ENCODE results near the gene ATP8B4. TPM values are rescaled to one million over a fixed set of nuclear protein-coding genes. Genes with fewer than 3 reads are reported as not detected.

ATP8B4 gene
- total RNA-seq, 5 donors from 2014 or later (not counting 1 experiment from before 2014, with no cell fraction given), result 0.72 to 2.4 (median 1.3) TPM

DNA sequence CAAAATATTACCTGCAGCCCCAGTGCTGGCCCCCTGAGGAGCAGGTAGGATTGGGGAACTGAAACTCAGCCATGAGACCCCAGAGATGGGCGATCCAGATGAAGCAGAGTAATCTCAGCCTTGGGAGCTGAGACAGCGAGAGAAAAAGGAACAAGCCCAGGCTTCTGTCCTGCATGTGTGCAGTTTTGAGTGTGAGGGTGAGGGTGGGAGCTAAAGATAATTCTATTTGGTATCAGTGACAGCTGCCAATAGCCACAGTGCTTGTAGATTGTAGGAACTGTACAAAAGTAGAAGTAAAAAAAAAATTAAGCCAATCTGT is 5.9 kb downstream of the ATP8B4 start:
- no peak overlapping the region for H3K4me3 Mint-ChIP-seq
- CTCF ChIA-PET, result no interaction called here
- no peak for DNase-seq
- peaks cover 0 to 6% (median 0%) of the 10 kb centered on the region in 3 donors for H3K9me3 Mint-ChIP-seq
- no peaks in the 10 kb centered on the region for H3K36me3 ChIP-seq (ENCODE audit: control insufficient read depth in 2 of 2, extremely low read depth in 1 of 2, insufficient read depth in 1 of 2, low read length in 1 of 2)
- H3K27me3 Mint-ChIP-seq, result peaks cover 17 to 18% of the 10 kb centered on the region in 2 donors
- H3K4me3 ChIP-seq (ENCODE audit: control insufficient read depth in 1 of 2, extremely low read depth in 1 of 2, low read length in 1 of 2), result no peak overlapping the region
- no peak overlapping the region for H3K27ac Mint-ChIP-seq
- no peak overlapping the region for H3K27ac ChIP-seq (ENCODE audit: low read length)
- no peaks in the 10 kb centered on the region for H3K36me3 Mint-ChIP-seq
- peaks cover 21 to 27% (median 23%) of the 10 kb centered on the region in 3 donors for H3K4me1 Mint-ChIP-seq
- 95% methylated on average over 2 of the region's 2 CpGs for WGBS (ENCODE audit: insufficient coverage)
- peaks cover 0 to 10% of the 10 kb centered on the region in 2 experiments for H3K27me3 ChIP-seq (replicated peaks in 1 of 2; ENCODE audit: control insufficient read depth in 2 of 2, extremely low read depth in 1 of 2, insufficient read depth in 2 of 2, low read length in 1 of 2)
- ATAC-seq (replicated peaks in 1 of 4), result no peak
- no peaks in the 10 kb centered on the region for H3K9me3 ChIP-seq
- POLR2A ChIA-PET, result no interaction called here
- peaks cover 12 to 26% of the 10 kb centered on the region in 2 experiments for H3K4me1 ChIP-seq (ENCODE audit: control insufficient read depth in 1 of 2, extremely low read depth in 1 of 2, insufficient read depth in 2 of 2, low read length in 2 of 2)

DNA sequence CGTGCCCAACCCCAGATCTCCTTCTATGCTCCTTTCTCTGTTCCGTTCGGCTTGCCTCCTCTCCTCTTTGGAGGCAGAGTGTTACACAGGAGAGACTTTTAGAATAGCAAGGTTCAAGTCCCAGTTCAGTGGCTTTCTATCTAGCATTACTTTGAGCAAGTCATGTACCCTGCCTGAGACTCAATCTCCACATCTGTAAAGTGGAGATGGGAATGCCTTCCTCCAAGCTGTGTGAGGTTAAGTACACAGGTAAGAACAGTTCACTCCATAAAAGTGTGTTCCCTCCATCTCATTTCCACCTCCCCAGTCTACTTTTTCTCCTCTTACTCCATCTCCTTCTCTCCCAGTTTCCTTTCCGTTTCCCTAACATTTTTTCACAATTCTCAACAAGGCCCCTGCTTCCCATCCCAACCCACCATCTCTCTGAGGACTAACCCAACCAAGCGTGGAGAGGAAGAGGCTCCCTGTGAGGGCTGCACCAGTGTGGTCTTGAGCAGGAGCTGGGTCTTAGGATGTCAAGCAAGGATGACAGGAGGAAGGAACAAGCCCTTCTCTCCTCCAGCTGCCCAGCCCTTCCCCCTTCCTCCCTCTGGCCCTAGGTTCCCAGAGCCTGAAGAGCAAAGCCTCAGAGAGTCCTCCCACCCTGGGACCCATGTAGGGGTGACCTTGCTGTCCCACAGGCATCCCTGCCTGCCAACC is 6.4 kb downstream of the ATP8B4 start:
- no peak overlapping the region for H3K27ac ChIP-seq (ENCODE audit: low read length)
- no peaks in the 10 kb centered on the region for H3K36me3 ChIP-seq (ENCODE audit: control insufficient read depth in 2 of 2, extremely low read depth in 1 of 2, insufficient read depth in 1 of 2, low read length in 1 of 2)
- ATAC-seq (replicated peaks in 1 of 4) (no peak), DNase-seq (no peak)
- ChIA-PET POLR2A (no interaction called here), CTCF (interaction anchor here in 1 of 2 donors (0.5 kb wide), 1 partner anchor 10 kb away, joined by 3 read pairs; no protein-coding TSS in a partner anchor)
- peaks cover 26 to 32% (median 28%) of the 10 kb centered on the region in 3 donors for H3K4me1 Mint-ChIP-seq
- H3K36me3 Mint-ChIP-seq, result no peaks in the 10 kb centered on the region
- no peak overlapping the region for H3K4me3 ChIP-seq (ENCODE audit: control insufficient read depth in 1 of 2, extremely low read depth in 1 of 2, low read length in 1 of 2)
- peaks cover 0 to 4% (median 0%) of the 10 kb centered on the region in 3 donors for H3K9me3 Mint-ChIP-seq
- peaks cover 17 to 31% of the 10 kb centered on the region in 2 experiments for H3K4me1 ChIP-seq (ENCODE audit: control insufficient read depth in 1 of 2, extremely low read depth in 1 of 2, insufficient read depth in 2 of 2, low read length in 2 of 2)
- no peak overlapping the region for H3K4me3 Mint-ChIP-seq
- peaks cover 17 to 18% of the 10 kb centered on the region in 2 donors for H3K27me3 Mint-ChIP-seq
- peaks cover 0 to 10% of the 10 kb centered on the region in 2 experiments for H3K27me3 ChIP-seq (replicated peaks in 1 of 2; ENCODE audit: control insufficient read depth in 2 of 2, extremely low read depth in 1 of 2, insufficient read depth in 2 of 2, low read length in 1 of 2)
- no peaks in the 10 kb centered on the region for H3K9me3 ChIP-seq
- 94% methylated on average over 3 of the region's 5 CpGs for WGBS (ENCODE audit: insufficient coverage)
- no peak overlapping the region for H3K27ac Mint-ChIP-seq

DNA sequence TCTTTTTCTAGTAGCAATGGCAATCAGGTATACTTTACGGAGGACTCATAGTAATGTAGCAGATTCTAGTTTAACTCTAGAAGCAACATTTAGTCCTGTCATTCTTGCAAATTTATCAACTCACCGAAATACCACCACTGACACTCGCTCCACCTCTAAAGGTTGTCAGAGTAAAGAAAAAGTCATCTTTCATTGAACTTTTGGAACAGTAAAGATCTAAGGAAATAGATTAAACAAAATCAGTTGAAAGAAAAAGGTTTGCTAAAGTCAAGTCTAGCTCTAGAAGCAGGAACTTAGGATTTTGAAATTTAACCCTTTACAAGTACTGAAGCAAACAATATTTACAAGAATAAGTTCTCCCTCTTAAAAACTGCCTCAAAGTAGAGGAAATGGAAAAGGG is 8.7 kb downstream of the ATP8B4 start:
- Mint-ChIP-seq H3K4me1 (peaks cover 31 to 37% (median 33%) of the 10 kb centered on the region in 3 donors), H3K27ac (no peak overlapping the region), H3K4me3 (peak overlapping the region in 1 of 3 donors; percentile 46), H3K36me3 (no peaks in the 10 kb centered on the region), H3K27me3 (peaks cover 13% of the 10 kb centered on the region in 2 donors), H3K9me3 (no peaks in the 10 kb centered on the region)
- CTCF ChIA-PET, result interaction anchor here in 1 of 2 donors (0.7 kb wide), 1 partner anchor 435 kb away, joined by 3 read pairs; no protein-coding TSS in a partner anchor
- 80% methylated on average over 1 of the region's 3 CpGs for WGBS (ENCODE audit: insufficient coverage)
- Histone ChIP-seq H3K4me3 (ENCODE audit: control insufficient read depth in 1 of 2, extremely low read depth in 1 of 2, low read length in 1 of 2) (no peak overlapping the region), H3K27me3 (replicated peaks in 1 of 2; ENCODE audit: control insufficient read depth in 2 of 2, extremely low read depth in 1 of 2, insufficient read depth in 2 of 2, low read length in 1 of 2) (peaks cover 0 to 10% of the 10 kb centered on the region in 2 experiments), H3K9me3 (no peaks in the 10 kb centered on the region), H3K27ac (ENCODE audit: low read length) (no peak overlapping the region), H3K4me1 (ENCODE audit: control insufficient read depth in 1 of 2, extremely low read depth in 1 of 2, insufficient read depth in 2 of 2, low read length in 2 of 2) (peaks cover 19 to 37% of the 10 kb centered on the region in 2 experiments), H3K36me3 (ENCODE audit: control insufficient read depth in 2 of 2, extremely low read depth in 1 of 2, insufficient read depth in 1 of 2, low read length in 1 of 2) (no peaks in the 10 kb centered on the region)
- ATAC-seq (replicated peaks in 1 of 4), result no peak
- POLR2A ChIA-PET, result no interaction called here
- DNase-seq, result no peak

DNA sequence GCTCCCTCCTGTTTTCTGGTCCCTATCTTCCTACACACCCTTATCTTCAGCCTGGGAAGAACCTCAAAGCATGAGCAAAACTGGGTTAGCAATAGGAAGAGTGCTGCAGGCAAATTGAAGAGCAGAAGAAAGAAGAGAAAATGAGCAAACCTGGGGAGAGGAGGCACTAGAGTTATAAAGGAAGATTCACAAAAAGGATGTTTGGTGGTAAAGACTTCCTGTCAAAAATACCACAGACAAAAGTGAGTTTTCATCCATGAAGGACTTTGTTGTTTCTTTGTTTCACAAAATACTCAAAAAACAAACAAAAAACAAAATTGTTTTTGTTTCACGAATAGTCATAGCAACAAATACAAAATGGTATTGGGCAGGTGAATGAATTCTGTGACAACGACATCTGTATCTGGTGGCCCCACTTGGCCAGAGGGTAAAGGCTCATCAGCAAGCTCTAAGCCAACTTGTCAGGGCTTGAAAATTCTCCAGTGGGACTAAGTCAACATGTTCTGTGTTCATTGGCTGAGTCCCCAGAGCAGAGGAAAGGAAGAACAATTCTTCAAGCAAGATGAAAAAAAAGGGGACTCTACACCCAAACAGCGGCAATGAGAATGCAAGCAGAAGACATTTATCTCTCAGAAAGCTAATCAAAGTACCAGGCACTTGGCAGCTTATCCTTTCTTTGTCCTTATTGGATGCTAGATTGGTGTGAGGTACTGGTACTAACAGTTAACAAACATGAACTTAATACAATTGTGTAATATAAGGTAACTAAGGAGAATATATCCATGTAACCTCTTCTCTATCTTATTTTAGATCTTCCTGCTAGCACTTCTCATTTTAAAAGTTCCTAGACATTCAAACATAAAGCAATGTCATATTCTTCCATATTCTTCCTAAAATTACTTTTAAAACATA is 9.7 kb downstream of the ATP8B4 start:
- H3K9me3 ChIP-seq, result no peaks in the 10 kb centered on the region
- H3K4me3 Mint-ChIP-seq, result peak overlapping the region in 1 of 3 donors; percentile 46
- peaks cover 8 to 10% of the 10 kb centered on the region in 2 donors for H3K27me3 Mint-ChIP-seq
- H3K4me3 ChIP-seq (ENCODE audit: control insufficient read depth in 1 of 2, extremely low read depth in 1 of 2, low read length in 1 of 2), result no peak overlapping the region
- H3K4me1 ChIP-seq (ENCODE audit: control insufficient read depth in 1 of 2, extremely low read depth in 1 of 2, insufficient read depth in 2 of 2, low read length in 2 of 2), result peaks cover 19 to 37% of the 10 kb centered on the region in 2 experiments
- ChIA-PET POLR2A (no interaction called here), CTCF (interaction anchor here in 1 of 2 donors (0.5 kb wide), 1 partner anchor 10 kb away, joined by 6 read pairs; no protein-coding TSS in a partner anchor)
- H3K36me3 ChIP-seq (ENCODE audit: control insufficient read depth in 2 of 2, extremely low read depth in 1 of 2, insufficient read depth in 1 of 2, low read length in 1 of 2), result no peaks in the 10 kb centered on the region
- peaks cover 0 to 10% of the 10 kb centered on the region in 2 experiments for H3K27me3 ChIP-seq (replicated peaks in 1 of 2; ENCODE audit: control insufficient read depth in 2 of 2, extremely low read depth in 1 of 2, insufficient read depth in 2 of 2, low read length in 1 of 2)
- H3K36me3 Mint-ChIP-seq, result no peaks in the 10 kb centered on the region
- ATAC-seq (replicated peaks in 1 of 4), result no peak
- WGBS (ENCODE audit: insufficient coverage), result 13% methylated on average over 1 of the region's 3 CpGs
- no peak overlapping the region for H3K27ac ChIP-seq (ENCODE audit: low read length)
- peak overlapping the region in 1 of 2 donors; percentile 37 for H3K27ac Mint-ChIP-seq
- H3K4me1 Mint-ChIP-seq, result peaks cover 31 to 37% (median 33%) of the 10 kb centered on the region in 3 donors
- H3K9me3 Mint-ChIP-seq, result no peaks in the 10 kb centered on the region
- no peak for DNase-seq

DNA sequence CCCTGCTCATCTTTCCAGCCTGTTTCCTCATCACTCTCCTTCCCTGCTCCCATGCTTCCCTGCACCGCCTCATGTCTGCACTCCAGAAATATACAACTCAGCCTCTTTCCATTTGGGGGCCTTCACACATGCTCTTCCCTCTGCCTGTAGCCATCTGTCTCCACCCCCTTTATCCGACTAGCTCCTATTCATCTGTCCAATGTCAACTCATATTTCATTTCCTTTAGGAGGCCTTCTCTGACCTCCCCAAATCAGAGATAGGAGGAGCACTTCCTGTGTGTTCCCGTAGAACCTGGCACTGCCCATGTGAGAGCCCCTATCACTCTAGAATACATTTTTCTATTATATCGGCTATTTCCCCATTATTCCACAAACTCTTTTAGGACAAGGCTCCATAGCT is 10.6 kb downstream of the ATP8B4 start:
- Mint-ChIP-seq H3K27ac (peak overlapping the region in 1 of 2 donors; percentile 13), H3K4me1 (peaks cover 31 to 37% (median 33%) of the 10 kb centered on the region in 3 donors), H3K27me3 (peaks cover 5 to 6% of the 10 kb centered on the region in 2 donors), H3K9me3 (no peaks in the 10 kb centered on the region), H3K4me3 (no peak overlapping the region), H3K36me3 (no peaks in the 10 kb centered on the region)
- peaks cover 0 to 10% of the 10 kb centered on the region in 2 experiments for H3K27me3 ChIP-seq (replicated peaks in 1 of 2; ENCODE audit: control insufficient read depth in 2 of 2, extremely low read depth in 1 of 2, insufficient read depth in 2 of 2, low read length in 1 of 2)
- CTCF ChIA-PET, result no interaction called here
- no peaks in the 10 kb centered on the region for H3K9me3 ChIP-seq
- no peak for DNase-seq
- POLR2A ChIA-PET, result no interaction called here
- no peak overlapping the region for H3K27ac ChIP-seq (ENCODE audit: low read length)
- H3K36me3 ChIP-seq (ENCODE audit: control insufficient read depth in 2 of 2, extremely low read depth in 1 of 2, insufficient read depth in 1 of 2, low read length in 1 of 2), result no peaks in the 10 kb centered on the region
- 75% methylated on average over 2 of the region's 4 CpGs for WGBS (ENCODE audit: insufficient coverage)
- no peak overlapping the region for H3K4me3 ChIP-seq (ENCODE audit: control insufficient read depth in 1 of 2, extremely low read depth in 1 of 2, low read length in 1 of 2)
- peaks cover 19 to 37% of the 10 kb centered on the region in 2 experiments for H3K4me1 ChIP-seq (ENCODE audit: control insufficient read depth in 1 of 2, extremely low read depth in 1 of 2, insufficient read depth in 2 of 2, low read length in 2 of 2)
- ATAC-seq (replicated peaks in 1 of 4), result no peak

All from T-cell (primary cell).